Ishikawa (cell line): ENCODE results near the gene NLGN1.

Source experiments
- CEBPB ChIP-seq: IDR thresholded peaks from 2 replicates; pipeline ENCODE4 v1.6.1; 2012
- CREB1 ChIP-seq: IDR thresholded peaks from 2 replicates; pipeline ENCODE4 v1.6.1; 2012; ENCODE audit warnings: low read depth
- EGR1 ChIP-seq: IDR thresholded peaks from 2 replicates; pipeline ENCODE4 v1.6.1; 2012
- EP300 ChIP-seq: IDR thresholded peaks from 2 replicates; pipeline ENCODE4 v1.6.1; 2012; ENCODE audit warnings: borderline replicate concordance
- FOXM1 ChIP-seq: IDR thresholded peaks from 2 replicates; pipeline ENCODE4 v1.6.1; 2012; ENCODE audit warnings: low read depth, borderline replicate concordance
- RAD21 ChIP-seq: IDR thresholded peaks from 2 replicates; pipeline ENCODE4 v1.6.1; 2012; ENCODE audit warnings: low read depth
- REST ChIP-seq: IDR thresholded peaks from 2 replicates; pipeline ENCODE4 v1.6.1; 2012; ENCODE audit warnings: low read depth, mild to moderate bottlenecking
- TCF12 ChIP-seq: IDR thresholded peaks from 2 replicates; pipeline ENCODE4 v1.6.1; 2012; ENCODE audit warnings: low read depth
- TEAD4 ChIP-seq: IDR thresholded peaks from 2 replicates; pipeline ENCODE4 v1.6.1; 2012
- YY1 ChIP-seq: IDR thresholded peaks from 2 replicates; pipeline ENCODE4 v1.6.1; 2012; ENCODE audit warnings: low read depth
- TF ChIP-seq, protein P1 (sequence below): IDR thresholded peaks from 2 replicates; pipeline ENCODE4 v1.6.1; 2012
- TF ChIP-seq, protein P2 (sequence below): IDR thresholded peaks from 2 replicates; pipeline ENCODE4 v1.6.1; 2012

DNA sequence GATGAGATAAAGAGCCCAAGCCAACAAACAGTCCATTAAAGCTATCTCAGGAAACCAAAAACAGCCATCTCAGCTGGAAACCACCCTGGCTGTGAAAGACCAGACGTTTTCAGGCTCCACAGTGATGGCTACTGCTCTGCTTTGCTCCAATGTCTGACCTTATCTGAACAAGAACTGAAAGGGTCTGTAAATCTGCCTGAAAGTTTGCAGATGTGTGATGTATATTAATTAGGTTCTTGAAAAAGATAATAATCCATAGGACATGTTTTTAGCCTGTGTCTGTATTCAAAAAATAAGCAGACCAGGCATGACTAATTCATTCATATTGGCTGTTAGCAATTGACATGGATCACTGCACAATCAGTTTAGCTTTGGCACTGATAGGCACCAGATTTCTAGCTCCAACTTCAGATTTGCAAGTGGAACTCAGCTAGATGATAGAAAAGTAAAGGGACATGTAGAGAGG is 850.2 kb downstream of the NLGN1 start:
- TF ChIP-seq TEAD4 (no peak), RAD21 (no peak), YY1 (no peak), EP300 (no peak), EGR1 (no peak), TCF12 (no peak), REST (no peak), FOXM1 (no peak), CREB1 (no peak), CEBPB (no peak)
- TF ChIP-seq, protein P1, sequence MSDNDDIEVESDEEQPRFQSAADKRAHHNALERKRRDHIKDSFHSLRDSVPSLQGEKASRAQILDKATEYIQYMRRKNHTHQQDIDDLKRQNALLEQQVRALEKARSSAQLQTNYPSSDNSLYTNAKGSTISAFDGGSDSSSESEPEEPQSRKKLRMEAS, result no peak
- TF ChIP-seq, protein P2, sequence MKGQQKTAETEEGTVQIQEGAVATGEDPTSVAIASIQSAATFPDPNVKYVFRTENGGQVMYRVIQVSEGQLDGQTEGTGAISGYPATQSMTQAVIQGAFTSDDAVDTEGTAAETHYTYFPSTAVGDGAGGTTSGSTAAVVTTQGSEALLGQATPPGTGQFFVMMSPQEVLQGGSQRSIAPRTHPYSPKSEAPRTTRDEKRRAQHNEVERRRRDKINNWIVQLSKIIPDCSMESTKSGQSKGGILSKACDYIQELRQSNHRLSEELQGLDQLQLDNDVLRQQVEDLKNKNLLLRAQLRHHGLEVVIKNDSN, result no peak
